HepG2 (cell line): ENCODE measurements around the gene MICAL1. TPM values are rescaled to one million over a fixed set of nuclear protein-coding genes. Genes with fewer than 3 reads are reported as not detected.

Experiments used
- FOXM1 ChIP-seq: sonication (generic); formaldehyde crosslinking; IDR thresholded peaks from 2 replicates; pipeline ENCODE4 v1.5.0; 2020; ENCODE audit warnings: missing genetic modification reagents
- SP1 ChIP-seq, 2 experiments: fragments of 450-650 bp in 1 of 2; sonication (generic) in 1 of 2; formaldehyde crosslinking in 1 of 2; IDR thresholded peaks; 2 replicates each; pipeline versions ENCODE4 v1.4.0 to v1.6.1; 2016 to 2020; ENCODE audit warnings: missing genetic modification reagents in 1 of 2
- SRSF9 ChIP-seq: fragments of 200-400 bp; formaldehyde crosslinking; IDR thresholded peaks from 2 replicates; pipeline ENCODE4 v1.6.1; 2018; ENCODE audit warnings: borderline replicate concordance, mild to moderate bottlenecking, low read depth, low read length; ENCODE audit not compliant: insufficient read depth, poor library complexity, severe bottlenecking
- TERF1 ChIP-seq: sonication (generic); formaldehyde crosslinking; IDR thresholded peaks from 2 replicates; pipeline ENCODE4 v1.8.0; 2022; ENCODE audit warnings: mild to moderate bottlenecking, missing genetic modification reagents, moderate library complexity
- ZNF235 ChIP-seq: sonication (generic); formaldehyde crosslinking; IDR thresholded peaks from 2 replicates; pipeline ENCODE4 v1.8.1; 2023; ENCODE audit warnings: mild to moderate bottlenecking, missing genetic modification reagents, borderline replicate concordance
- ZNF251 ChIP-seq: sonication (generic); formaldehyde crosslinking; IDR thresholded peaks from 2 replicates; pipeline ENCODE4 v1.9.0; 2021; ENCODE audit warnings: mild to moderate bottlenecking, missing genetic modification reagents
- ZNF282 ChIP-seq: fragments of 450-650 bp; IDR thresholded peaks from 2 replicates; pipeline ENCODE4 v1.6.1; 2018; ENCODE audit not compliant: partially characterized antibody
- ZNF580 ChIP-seq: IDR thresholded peaks from 2 replicates; pipeline ENCODE4 v1.6.1; 2016; ENCODE audit warnings: low read depth, borderline replicate concordance
- ZXDC ChIP-seq: sonication (generic); formaldehyde crosslinking; IDR thresholded peaks from 2 replicates; pipeline ENCODE4 v1.5.0; 2020; ENCODE audit warnings: mild to moderate bottlenecking, missing genetic modification reagents
- polyA plus RNA-seq, 8 experiments: library from polyadenylated mRNA; depleted of rRNA in 3 of 8; stranded (reverse) in 7 of 8; unstranded in 1 of 8; fragments of >200 nt; fragmentation: Illumina TruSeq in 4 of 8; extraction: Trizol in 4 of 8; gene quantifications; 2 replicates each; pipeline versions ENCODE4 v1.2.1 to v1.2.3, GENCODE V29; 2011 to 2016; ENCODE audit warnings: low read depth in 4 of 8, missing spikeins in 1 of 8, mixed read lengths in 1 of 8; ENCODE audit not compliant: insufficient read depth in 1 of 8
- total RNA-seq, 5 experiments: library from RNA; depleted of rRNA; stranded (reverse); fragments of >200 nt; fragmentation: Illumina TruSeq; extraction: Trizol; gene quantifications; 2 replicates each; pipeline ENCODE4 v1.2.3, GENCODE V29; 2016; ENCODE audit warnings: low read depth in 1 of 5
- TF ChIP-seq, protein P1 (sequence below): sonication (generic); formaldehyde crosslinking; IDR thresholded peaks from 2 replicates; pipeline ENCODE4 v1.5.1; 2020; ENCODE audit warnings: missing genetic modification reagents, mild to moderate bottlenecking, borderline replicate concordance
- TF ChIP-seq, protein P2 (sequence below): sonication (generic); formaldehyde crosslinking; IDR thresholded peaks from 2 replicates; pipeline ENCODE4 v1.4.0; 2020; ENCODE audit warnings: mild to moderate bottlenecking, missing genetic modification reagents
- TF ChIP-seq, protein P3 (sequence below): sonication (generic); formaldehyde crosslinking; IDR thresholded peaks from 2 replicates; pipeline ENCODE4 v1.4.0; 2020; ENCODE audit warnings: missing genetic modification reagents
- TF ChIP-seq, protein P4 (sequence below): sonication (generic); formaldehyde crosslinking; IDR thresholded peaks from 2 replicates; pipeline ENCODE4 v1.4.0; 2020; ENCODE audit warnings: missing genetic modification reagents

Gene MICAL1
- total and polyA plus RNA-seq, 2 of the 13 experiments (the other 11 are each of a cell fraction or from before 2014, with no cell fraction given), result 6.9 to 39.0 TPM

- TF ChIP-seq, protein P1, sequence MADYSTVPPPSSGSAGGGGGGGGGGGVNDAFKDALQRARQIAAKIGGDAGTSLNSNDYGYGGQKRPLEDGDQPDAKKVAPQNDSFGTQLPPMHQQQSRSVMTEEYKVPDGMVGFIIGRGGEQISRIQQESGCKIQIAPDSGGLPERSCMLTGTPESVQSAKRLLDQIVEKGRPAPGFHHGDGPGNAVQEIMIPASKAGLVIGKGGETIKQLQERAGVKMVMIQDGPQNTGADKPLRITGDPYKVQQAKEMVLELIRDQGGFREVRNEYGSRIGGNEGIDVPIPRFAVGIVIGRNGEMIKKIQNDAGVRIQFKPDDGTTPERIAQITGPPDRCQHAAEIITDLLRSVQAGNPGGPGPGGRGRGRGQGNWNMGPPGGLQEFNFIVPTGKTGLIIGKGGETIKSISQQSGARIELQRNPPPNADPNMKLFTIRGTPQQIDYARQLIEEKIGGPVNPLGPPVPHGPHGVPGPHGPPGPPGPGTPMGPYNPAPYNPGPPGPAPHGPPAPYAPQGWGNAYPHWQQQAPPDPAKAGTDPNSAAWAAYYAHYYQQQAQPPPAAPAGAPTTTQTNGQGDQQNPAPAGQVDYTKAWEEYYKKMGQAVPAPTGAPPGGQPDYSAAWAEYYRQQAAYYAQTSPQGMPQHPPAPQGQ (CRISPR knock-in tag), result no peak
- TF ChIP-seq SRSF9, result no peak
- no peak for TF ChIP-seq SP1 (IDR thresholded peaks at IDR 0.05)
- TF ChIP-seq SP1 (CRISPR knock-in tag; IDR thresholded peaks at IDR 0.05), result no peak
- 0 out of 2 replicates have a peak, but pooled peaks have one; percentile 59 for TF ChIP-seq ZNF235 (CRISPR knock-in tag)
- TF ChIP-seq ZNF580 (CRISPR knock-in tag), result 0 out of 2 replicates have a peak, but pooled peaks have one; percentile 29
- TF ChIP-seq FOXM1, result peak; percentile 65; the same call in 1 of the 2 replicates
- no peak for TF ChIP-seq ZNF251 (CRISPR knock-in tag)
- TF ChIP-seq ZXDC (CRISPR knock-in tag), result peak; percentile 76; the same call in 1 of the 2 replicates
- TF ChIP-seq, protein P2, sequence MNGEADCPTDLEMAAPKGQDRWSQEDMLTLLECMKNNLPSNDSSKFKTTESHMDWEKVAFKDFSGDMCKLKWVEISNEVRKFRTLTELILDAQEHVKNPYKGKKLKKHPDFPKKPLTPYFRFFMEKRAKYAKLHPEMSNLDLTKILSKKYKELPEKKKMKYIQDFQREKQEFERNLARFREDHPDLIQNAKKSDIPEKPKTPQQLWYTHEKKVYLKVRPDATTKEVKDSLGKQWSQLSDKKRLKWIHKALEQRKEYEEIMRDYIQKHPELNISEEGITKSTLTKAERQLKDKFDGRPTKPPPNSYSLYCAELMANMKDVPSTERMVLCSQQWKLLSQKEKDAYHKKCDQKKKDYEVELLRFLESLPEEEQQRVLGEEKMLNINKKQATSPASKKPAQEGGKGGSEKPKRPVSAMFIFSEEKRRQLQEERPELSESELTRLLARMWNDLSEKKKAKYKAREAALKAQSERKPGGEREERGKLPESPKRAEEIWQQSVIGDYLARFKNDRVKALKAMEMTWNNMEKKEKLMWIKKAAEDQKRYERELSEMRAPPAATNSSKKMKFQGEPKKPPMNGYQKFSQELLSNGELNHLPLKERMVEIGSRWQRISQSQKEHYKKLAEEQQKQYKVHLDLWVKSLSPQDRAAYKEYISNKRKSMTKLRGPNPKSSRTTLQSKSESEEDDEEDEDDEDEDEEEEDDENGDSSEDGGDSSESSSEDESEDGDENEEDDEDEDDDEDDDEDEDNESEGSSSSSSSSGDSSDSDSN (CRISPR knock-in tag), result peak; percentile 61; the same call in 1 of the 2 replicates
- TF ChIP-seq, protein P3, sequence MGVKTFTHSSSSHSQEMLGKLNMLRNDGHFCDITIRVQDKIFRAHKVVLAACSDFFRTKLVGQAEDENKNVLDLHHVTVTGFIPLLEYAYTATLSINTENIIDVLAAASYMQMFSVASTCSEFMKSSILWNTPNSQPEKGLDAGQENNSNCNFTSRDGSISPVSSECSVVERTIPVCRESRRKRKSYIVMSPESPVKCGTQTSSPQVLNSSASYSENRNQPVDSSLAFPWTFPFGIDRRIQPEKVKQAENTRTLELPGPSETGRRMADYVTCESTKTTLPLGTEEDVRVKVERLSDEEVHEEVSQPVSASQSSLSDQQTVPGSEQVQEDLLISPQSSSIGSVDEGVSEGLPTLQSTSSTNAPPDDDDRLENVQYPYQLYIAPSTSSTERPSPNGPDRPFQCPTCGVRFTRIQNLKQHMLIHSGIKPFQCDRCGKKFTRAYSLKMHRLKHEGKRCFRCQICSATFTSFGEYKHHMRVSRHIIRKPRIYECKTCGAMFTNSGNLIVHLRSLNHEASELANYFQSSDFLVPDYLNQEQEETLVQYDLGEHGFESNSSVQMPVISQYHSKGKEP (CRISPR knock-in tag), result 0 out of 2 replicates have a peak, but pooled peaks have one; percentile 58
- TF ChIP-seq TERF1 (CRISPR knock-in tag), result 0 out of 2 replicates have a peak, but pooled peaks have one; percentile 51
- TF ChIP-seq, protein P4, sequence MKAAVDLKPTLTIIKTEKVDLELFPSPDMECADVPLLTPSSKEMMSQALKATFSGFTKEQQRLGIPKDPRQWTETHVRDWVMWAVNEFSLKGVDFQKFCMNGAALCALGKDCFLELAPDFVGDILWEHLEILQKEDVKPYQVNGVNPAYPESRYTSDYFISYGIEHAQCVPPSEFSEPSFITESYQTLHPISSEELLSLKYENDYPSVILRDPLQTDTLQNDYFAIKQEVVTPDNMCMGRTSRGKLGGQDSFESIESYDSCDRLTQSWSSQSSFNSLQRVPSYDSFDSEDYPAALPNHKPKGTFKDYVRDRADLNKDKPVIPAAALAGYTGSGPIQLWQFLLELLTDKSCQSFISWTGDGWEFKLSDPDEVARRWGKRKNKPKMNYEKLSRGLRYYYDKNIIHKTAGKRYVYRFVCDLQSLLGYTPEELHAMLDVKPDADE (CRISPR knock-in tag), result peak; percentile 57; the same call in 1 of the 2 replicates
- no peak for TF ChIP-seq ZNF282
Observed at GRCh38 chr6:109440331-109441068, 15.1 kb downstream of the MICAL1 start, which contains the start of the genes PPIL6 and SMPD2 (continued).
